Measurements from ENCODE around the gene SETD1B. TPM values are rescaled to one million over a fixed set of nuclear protein-coding genes. Genes with fewer than 3 reads are reported as not detected.
"Not testable (repeated sequence)": the region's sequence is repeated elsewhere in the genome, so short reads cannot be mapped to it uniquely, and the experiment has no call there.

Gene SETD1B
- total RNA-seq, 1 experiment from 2014 or later: 1.1 TPM

DNA sequence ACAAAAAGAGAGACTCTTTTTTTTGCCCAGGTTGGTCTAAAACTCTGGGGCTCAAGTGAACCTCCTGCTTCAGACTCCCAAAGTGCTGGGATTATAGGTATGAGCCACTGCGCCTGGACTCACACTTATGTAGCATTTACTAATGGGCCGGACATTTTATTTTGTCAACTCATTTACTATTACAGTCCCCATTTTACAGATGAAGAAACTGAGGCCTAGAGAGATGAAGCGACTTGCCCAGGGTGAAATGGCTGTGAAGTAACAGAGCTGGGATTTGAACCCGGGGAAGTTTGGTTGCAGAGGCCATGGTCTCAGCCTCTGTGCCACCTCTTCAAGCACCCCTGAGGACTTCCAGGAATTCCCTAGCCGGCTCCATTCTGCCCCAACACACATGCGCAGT, 45.4 kb downstream of the SETD1B start:
- DNase-seq: no peak
- Histone ChIP-seq H3K9me3 (no peaks in the 10 kb centered on the region), H3K36me3 (no peaks in the 10 kb centered on the region), H3K4me3 (no peak overlapping the region), H3K27me3 (no peaks in the 10 kb centered on the region)

DNA sequence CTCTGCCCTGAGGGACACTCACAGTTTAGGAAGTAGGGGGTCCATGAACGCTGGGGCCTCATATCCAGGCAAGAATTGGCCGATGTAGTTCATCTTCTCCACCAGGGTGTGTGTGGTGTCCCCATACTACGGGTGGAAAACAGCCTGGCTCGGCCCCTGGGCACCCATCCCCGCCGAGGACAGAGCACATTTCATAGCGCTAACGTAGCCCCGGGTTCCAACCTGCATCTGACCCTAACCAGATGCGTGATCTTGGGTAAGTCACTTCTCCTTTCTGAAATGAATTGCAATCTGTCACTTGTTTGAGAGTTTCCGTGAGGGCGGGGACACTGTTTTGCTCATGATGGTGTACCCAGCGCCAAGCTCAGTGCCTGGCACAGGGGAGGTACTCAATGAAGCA, 45.9 kb downstream of the SETD1B start:
- H3K4me3 ChIP-seq: no peak overlapping the region
- no peaks in the 10 kb centered on the region for H3K27me3 ChIP-seq
- no peaks in the 10 kb centered on the region for H3K9me3 ChIP-seq
- H3K36me3 ChIP-seq: no peaks in the 10 kb centered on the region
- DNase-seq: no peak

DNA sequence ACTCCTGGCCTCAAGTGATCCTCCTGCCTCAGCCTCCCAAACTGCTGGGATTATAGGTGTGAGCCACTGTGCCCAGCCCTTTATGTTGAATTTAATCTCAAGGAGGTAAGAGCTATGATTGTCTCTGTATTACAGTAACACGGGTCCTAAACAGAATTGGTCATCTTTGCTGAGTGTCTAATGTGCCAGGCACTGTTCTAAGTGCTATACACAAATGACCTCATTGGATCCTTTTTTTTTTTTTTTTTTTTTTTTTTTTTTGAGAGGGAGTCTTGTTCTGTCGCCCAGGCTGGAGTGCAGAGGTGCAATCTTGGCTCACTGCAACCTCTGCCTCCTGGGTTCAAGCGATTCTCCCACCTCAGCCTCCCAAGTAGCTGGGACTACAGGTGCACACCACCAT, 48.6 kb downstream of the SETD1B start:
- H3K27me3 ChIP-seq: not testable (repeated sequence)

DNA sequence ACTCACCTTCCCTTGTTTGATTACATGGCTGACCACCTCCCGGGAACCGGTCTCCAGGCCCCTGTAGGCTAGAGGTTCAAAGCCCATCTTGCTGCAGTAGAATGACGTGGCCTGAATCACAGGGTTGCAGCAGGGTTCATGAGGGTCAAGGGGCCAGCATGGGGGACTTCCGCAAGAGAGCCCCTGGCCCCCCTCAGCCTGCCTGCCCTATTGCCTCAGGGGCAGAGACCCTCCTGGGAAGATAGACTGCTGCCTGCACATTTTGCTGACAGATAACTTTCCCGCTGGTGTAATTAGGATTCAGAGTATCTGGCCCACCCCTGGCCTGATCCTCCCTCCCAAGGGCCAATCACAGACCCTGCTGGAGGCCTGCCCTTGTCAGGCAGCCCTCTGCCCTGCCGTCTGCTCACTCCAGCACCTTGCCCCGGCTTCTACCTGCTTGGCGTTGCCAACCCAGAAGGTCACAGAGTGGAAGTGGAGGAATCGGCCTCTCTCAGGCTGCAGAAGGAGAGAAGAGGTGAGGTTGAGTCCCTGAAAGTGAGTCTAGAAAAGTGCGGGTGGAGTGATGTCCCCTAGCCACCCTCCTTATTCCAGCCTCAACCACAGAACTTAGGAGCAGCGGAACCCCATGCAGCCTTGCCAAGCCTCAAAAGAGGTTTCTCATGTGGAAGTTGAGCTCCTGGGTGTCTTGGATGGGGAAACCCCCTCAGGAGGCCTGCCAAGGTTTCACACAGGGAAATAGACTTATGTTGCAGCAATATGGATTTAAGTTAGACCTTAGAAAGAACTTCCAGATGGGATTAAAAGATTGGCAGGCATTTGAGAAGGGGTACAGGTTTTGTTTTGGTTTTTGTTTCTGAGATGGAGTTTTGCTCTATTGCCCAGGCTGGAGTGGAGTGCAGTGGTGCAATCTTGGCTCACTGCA, 53.8 kb downstream of the SETD1B start:
- Histone ChIP-seq H3K9me3 (no peaks in the 10 kb centered on the region), H3K4me3 (no peak overlapping the region), H3K36me3 (no peaks in the 10 kb centered on the region), H3K27me3 (no peaks in the 10 kb centered on the region)
- no peak for DNase-seq

More for the DNA sequence above, 48.6 kb downstream of the SETD1B start:
- H3K9me3 ChIP-seq, DNase-seq, H3K36me3 ChIP-seq, H3K4me3 ChIP-seq: not testable (repeated sequence)

DNA sequence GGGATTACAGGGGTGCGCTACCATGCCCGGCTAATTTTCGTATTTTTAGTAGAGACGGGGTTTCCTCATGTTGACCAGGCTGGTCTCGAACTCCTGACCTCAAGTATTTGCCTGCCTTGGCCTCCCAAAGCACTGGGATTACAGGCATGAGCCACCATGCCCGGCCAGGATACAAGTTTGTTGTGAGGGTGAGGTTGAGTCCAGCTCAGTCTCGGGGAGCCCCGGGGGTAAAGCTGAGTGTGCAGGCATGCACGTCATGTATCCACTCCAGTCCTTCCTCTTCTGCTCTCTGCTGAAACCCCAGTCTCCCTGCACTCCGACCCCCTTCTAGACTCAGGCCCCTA, 54.5 kb downstream of the SETD1B start:
- no peaks in the 10 kb centered on the region for H3K9me3 ChIP-seq
- no peaks in the 10 kb centered on the region for H3K27me3 ChIP-seq
- DNase-seq: no peak
- H3K4me3 ChIP-seq: no peak overlapping the region
- no peaks in the 10 kb centered on the region for H3K36me3 ChIP-seq

DNA sequence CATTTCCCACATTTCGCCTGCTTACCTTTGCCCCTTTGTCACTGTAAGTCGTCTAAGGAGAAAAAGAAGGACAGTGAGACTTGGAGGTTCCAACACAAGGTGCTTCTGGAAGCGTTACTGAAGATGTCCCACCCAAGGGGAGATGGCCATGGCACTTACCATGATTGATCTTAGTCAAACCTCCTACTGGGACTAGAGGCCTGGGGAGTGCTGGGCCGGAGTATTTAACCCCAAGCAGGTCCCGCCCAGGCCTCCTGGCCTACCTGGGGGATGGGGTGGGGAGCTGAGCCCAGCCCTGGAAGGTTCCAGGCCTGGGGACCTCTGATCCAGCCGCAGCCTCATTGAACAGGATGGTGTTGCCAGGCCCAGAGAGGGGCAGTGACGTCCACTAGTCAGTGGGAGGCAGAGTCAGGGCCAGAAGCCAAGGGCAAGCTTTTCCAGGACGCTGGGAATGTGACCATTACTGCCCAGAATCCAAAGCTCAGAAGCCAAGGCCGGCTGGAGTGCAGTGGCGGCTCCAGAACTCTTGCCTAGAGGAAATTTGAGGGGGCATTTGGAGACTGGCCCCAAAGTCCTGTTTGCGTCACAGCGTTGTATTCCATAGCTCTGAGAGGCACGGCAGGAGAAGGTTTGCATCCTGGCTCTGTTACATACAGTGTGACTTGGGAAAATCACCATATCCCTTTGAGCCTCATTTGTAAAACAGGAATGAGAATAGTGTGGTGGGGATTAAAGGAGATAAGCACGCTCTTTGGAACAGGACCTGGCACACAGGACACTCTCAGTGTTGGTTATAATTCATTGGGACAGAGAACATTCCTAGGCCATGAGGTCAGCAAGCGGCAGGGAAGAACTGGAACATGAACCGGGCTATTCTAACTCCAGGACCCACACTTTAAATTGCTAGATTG, 55.1 kb downstream of the SETD1B start, which contains the start of gene HPD:
Gene HPD, minus strand, starts transcription at position 198 of the 911 bp plus-strand sequence. Its CDS starts 36 bp downstream, at position 162.
- DNase-seq: peak; percentile 71
- H3K9me3 ChIP-seq: no peaks in the 10 kb centered on the region
- no peak within 1 kb of the TSS for H3K4me3 ChIP-seq
- no peaks in the 10 kb centered on the region for H3K27me3 ChIP-seq
- no peaks in the 10 kb centered on the region for H3K36me3 ChIP-seq

DNA sequence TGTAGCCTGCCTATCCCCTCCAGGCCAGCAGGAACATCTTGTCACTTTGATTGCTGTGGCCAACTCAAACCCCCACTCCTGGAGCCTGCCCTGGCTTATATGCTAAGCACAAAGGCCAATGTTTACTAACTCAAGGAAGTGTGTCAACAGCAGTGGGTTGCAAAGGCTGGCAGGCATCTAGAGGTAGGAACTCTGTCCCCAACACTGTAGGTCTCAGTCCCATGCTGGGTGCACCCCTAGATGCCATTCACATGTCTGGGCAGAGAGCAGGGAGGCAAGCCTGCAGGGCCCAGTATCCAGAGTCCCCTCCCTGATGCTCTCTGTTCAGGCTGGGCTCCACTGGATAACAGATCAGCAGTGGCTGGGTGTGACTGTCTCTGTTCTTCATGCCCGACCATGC, 56.4 kb downstream of the SETD1B start:
- Histone ChIP-seq H3K36me3 (no peaks in the 10 kb centered on the region), H3K4me3 (no peak overlapping the region), H3K27me3 (no peaks in the 10 kb centered on the region), H3K9me3 (no peaks in the 10 kb centered on the region)
- no peak for DNase-seq

DNA sequence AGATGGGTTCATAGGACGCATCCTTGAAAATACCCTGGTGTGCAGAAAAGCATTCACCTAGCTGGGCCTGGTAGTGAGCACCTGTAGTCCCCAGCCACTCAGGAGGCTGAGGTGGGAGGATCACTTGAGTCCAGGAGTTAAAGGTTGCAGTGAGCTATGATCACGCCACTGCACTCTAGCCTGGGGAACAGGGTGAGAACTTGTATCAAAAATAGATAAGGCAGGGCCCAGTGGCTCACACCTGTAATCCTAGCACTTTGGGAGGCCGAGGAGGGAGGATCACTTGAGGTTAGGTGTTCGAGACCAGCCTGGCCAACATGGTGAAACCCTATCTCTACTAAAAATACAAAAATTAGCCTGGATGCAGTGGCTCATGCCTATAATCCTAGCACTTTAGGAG, 56.9 kb downstream of the SETD1B start:
- H3K9me3 ChIP-seq, H3K4me3 ChIP-seq, H3K27me3 ChIP-seq, DNase-seq, H3K36me3 ChIP-seq: not testable (repeated sequence)

DNA sequence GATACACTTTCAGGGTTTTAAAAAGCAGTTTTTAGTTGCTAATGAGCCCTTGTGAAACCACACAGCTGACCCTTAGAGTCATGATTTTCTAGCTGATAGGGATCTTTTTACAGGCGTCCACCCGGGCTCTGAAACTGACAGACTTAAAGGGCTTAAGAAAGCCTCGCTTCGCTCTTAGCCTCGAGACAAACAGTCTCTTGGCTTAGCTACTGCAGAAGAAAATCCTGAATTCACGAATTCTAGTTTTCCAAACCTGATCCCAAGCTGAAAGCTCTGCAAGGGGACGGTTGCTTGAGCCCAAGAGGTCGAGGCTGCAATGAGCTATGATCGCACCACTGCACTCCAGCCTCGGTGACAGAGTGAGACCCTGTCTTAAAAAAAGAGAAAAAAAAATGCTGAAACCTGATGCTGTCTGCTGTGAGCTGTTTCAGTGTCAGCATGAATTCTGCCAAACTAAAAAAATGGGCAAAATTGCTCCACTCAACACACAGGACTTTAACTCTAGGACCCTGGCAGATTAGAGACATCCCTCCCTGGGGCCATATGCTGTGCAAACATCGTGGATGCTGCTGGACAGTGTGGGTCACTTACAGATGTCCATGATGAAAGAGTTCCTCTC, 57.9 kb downstream of the SETD1B start:
- no peaks in the 10 kb centered on the region for H3K9me3 ChIP-seq
- no peak for DNase-seq
- H3K36me3 ChIP-seq: no peaks in the 10 kb centered on the region
- no peak overlapping the region for H3K4me3 ChIP-seq
- no peaks in the 10 kb centered on the region for H3K27me3 ChIP-seq

DNA sequence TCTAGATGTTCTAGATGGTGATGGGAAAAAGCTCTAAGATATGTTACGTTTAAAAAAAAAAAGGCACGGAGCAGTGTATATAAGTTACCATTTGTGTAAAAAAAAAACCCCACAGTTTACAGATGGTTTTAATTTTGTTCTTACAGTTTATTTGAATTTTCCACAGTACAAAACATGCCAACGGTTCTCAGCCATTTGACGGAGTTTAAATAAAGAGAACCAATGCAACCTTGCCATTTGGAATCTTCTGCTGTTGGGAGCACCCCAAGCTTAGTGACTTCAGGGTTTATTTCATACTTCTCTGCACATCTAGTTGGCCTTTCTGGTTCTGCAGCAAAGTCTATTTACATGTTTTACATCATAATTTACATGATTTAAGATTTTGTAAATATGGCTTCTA, 62.5 kb downstream of the SETD1B start:
- no peaks in the 10 kb centered on the region for H3K27me3 ChIP-seq
- no peaks in the 10 kb centered on the region for H3K36me3 ChIP-seq
- no peaks in the 10 kb centered on the region for H3K9me3 ChIP-seq
- H3K4me3 ChIP-seq: no peak overlapping the region
- DNase-seq: no peak

DNA sequence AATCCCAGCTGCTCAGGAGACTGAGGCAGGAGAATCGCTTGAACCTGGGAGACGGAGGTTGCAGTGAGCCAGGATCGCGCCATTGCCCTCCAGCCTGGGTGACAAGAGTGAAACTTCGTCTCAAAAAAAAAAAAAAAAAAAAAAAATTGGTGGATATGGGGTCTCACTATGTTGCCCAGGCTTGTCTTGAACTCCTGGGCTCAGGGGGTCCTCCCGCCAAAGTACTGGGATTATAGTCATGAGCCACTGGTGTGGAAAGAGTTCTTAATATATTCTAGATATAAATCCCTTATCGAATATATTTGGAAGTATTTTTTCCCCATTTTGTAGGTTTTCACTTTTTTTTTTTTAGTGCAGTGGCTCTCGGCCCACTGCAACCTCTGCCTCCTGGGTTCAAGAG, 65.4 kb downstream of the SETD1B start:
- H3K27me3 ChIP-seq, H3K4me3 ChIP-seq, H3K36me3 ChIP-seq, H3K9me3 ChIP-seq, DNase-seq: not testable (repeated sequence)

DNA sequence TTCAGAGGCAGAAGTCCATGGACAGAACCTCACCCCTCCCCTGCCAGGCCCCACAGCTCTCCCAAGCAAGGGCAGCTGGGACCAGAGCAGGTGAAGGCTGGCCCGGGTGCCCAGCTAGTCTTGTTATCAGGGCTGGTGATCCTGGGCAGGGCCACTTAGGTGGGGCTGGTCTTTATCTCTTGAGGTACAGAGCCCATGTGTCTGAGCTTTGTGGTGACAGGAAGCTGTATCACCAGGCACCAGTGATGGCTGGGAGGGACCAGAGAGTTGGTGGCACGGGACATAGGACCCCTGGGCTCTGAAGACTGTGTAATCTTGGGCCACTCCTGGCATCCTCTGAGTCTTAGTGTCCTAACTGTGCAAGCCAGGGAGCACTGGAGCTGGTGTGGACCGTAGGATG, 67.7 kb downstream of the SETD1B start:
- Histone ChIP-seq H3K36me3 (no peaks in the 10 kb centered on the region), H3K9me3 (no peaks in the 10 kb centered on the region), H3K27me3 (no peaks in the 10 kb centered on the region), H3K4me3 (no peak overlapping the region)
- no peak for DNase-seq

DNA sequence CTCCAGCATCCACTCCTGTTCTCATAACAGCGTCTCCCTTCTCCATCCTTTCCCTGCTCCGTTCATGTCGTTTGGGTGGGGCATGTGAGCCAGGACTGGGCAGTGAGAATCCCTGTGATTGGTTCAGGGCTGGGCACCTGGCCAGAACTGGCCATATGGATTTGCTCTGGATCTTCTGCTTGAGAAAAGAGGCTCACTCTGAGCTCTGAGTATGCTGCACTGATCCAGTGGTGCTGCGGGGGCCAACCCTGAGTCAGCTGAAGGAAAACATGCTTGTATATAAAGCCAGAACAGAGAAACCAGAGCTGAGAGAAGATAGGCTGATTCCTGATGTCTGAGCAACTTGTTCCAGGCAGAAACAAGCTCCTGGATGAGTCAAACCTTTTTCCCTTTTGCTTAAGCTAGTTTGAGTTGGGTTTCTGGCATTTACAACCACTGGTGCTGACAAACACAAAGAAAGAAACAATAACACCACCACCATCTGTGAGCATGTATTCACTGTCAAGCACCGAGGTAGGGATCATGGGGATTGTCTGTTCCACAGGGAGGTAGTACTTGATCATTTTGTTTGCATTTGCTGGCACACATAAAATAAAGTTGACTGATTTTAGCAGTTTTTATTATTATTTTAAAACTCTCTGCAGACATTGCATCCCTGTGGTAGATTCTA, 68.9 kb downstream of the SETD1B start:
- Histone ChIP-seq H3K9me3 (no peaks in the 10 kb centered on the region), H3K36me3 (no peaks in the 10 kb centered on the region), H3K27me3 (no peaks in the 10 kb centered on the region), H3K4me3 (no peak overlapping the region)
- DNase-seq: peak; percentile 91

DNA sequence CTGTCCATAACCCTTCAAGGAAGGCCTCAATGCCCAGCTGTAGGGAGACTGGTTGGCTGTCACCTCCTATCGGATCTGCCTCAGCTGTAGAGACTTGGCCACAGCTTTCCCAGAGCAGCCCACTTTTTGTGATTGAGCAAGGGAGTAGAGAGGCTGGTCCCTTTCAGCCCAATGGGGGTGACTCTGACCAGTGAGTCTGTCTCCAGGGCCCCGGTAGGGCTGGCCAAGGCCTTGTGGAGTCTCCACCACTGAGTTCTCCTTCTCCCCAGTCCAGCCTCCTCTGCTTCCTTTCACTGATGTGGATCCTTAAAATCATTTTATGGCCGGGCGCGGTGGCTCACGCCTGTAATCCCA, 69.4 kb downstream of the SETD1B start:
- Histone ChIP-seq H3K4me3 (no peak overlapping the region), H3K9me3 (no peaks in the 10 kb centered on the region), H3K27me3 (no peaks in the 10 kb centered on the region), H3K36me3 (no peaks in the 10 kb centered on the region)
- no peak for DNase-seq

DNA sequence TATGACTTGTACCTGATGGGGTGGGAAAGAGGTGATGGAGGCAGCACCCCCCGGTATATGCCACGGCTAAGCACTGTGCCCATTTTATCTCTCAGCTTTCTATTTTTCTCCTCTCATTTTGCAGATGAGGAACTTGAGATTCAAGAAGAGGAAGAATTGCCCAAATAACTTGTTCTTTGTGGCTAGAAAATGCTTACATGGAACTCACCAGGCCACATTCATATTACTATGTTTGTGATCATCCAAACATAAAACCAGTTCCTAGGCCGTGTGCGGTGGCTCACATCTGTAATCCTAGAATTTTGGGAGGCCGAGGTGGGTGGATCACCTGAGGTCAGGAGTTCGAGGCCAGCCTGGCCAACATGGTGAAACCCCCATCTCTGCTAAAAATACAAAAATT, 70.3 kb downstream of the SETD1B start:
- Histone ChIP-seq H3K36me3 (no peaks in the 10 kb centered on the region), H3K27me3 (no peaks in the 10 kb centered on the region), H3K9me3 (no peaks in the 10 kb centered on the region), H3K4me3 (no peak overlapping the region)
- no peak for DNase-seq

DNA sequence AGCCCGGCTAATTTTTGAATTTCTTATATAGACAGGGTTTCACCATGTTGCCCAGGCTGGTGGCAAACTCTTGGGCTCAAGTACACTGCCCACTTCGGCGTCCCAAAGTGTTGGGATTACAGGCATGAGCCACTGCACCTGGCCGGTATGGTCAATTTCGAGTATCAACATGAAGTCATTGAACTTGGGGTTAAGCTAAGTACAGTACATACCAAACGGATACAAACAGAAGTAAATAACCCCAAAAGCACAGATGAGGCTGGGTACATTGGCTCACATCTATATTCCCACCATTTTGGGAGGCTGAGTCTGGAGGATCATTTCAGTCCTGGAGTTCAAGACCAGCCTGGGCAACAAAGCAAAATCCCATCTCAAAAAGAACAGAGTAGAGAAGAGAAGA, 71.8 kb downstream of the SETD1B start:
- Histone ChIP-seq H3K27me3 (no peaks in the 10 kb centered on the region), H3K4me3 (no peak overlapping the region), H3K36me3 (no peaks in the 10 kb centered on the region), H3K9me3 (no peaks in the 10 kb centered on the region)
- DNase-seq: no peak

DNA sequence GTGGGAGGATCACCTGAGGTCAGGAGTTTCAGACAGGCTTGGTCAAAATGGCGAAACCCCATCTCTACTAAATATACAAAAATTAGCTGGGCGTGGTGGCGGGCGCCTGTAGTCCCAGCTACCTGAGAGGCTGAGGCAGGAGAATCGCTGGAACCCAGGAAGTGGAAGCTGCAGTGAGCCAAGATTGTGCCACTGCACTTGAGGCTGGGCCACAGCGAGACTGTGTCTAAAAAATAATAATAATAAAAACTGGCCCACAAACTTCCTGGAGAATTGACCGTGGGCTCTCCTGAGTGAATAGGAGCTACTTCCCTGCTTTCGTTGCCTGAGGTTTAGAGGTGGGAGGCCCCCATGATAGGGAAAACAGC, 72.3 kb downstream of the SETD1B start:
- not testable (repeated sequence) for H3K36me3 ChIP-seq, H3K9me3 ChIP-seq, DNase-seq, H3K4me3 ChIP-seq, H3K27me3 ChIP-seq

Data from MG63 (cell line).